Endothelial cell of umbilical vein (primary cell): ENCODE measurements around the gene MCTP1. TPM values are rescaled to one million over a fixed set of nuclear protein-coding genes. Genes with fewer than 3 reads are reported as not detected.

Experiments
- BruUV-seq: library from RNA; stranded (reverse); fragments of 400-500 nt; replicated peaks from 2 replicates; lab custom pipeline; 2021; lab: Mats Ljungman, UMichigan
- CTCF ChIA-PET: fragments of 300-600, 350-600 bp; sonication (Branson Sonifier 250); formaldehyde crosslinking; loops from one replicate; lab custom pipeline; 2021; ENCODE audit warnings: antibody characterized with exemption, inconsistent platforms; lab: Charles Lee
- POLR2A ChIA-PET: fragments of 300-600, 350-600 bp; sonication (Branson Sonifier 250); formaldehyde crosslinking; loops from one replicate; lab custom pipeline; 2021; ENCODE audit warnings: antibody characterized with exemption, inconsistent platforms; lab: Charles Lee
- DNase-seq: peaks from one replicate; pipeline ENCODE4 v3.0.0-alpha.2; 2011; ENCODE audit warnings: low read depth, low spot score
- FAIRE-seq: peaks from 2 replicates; lab custom pipeline; 2011; peaks lifted over from hg19 to GRCh38; lab: Jason Lieb, UNC
- H2AFZ ChIP-seq: 2 replicates; pipeline ENCODE4 v1.6.0; 2012; ENCODE audit warnings: low read depth, low read length, control low read depth, inconsistent platforms
- H3K27ac ChIP-seq: 2 replicates; pipeline ENCODE4 v1.5.1; 2011; ENCODE audit warnings: low read depth, mild to moderate bottlenecking, control low read depth, low read length, moderate library complexity; ENCODE audit not compliant: insufficient read depth
- H3K27me3 ChIP-seq, 2 experiments: 2 replicates each; pipeline versions ENCODE4 v1.6.0 to v1.6.1; 2011; ENCODE audit warnings: low read length in 2 of 2, mixed read lengths in 1 of 2; ENCODE audit not compliant: control insufficient read depth in 2 of 2, insufficient read depth in 2 of 2
- H3K36me3 ChIP-seq, 2 experiments: 2 replicates in 1 of 2; 3 replicates in 1 of 2; pipeline ENCODE4 v1.5.1; 2011; ENCODE audit warnings: low read length in 2 of 2, mild to moderate bottlenecking in 1 of 2, moderate library complexity in 1 of 2; ENCODE audit not compliant: control insufficient read depth in 2 of 2, insufficient read depth in 2 of 2; ENCODE audit errors: extremely low read depth in 1 of 2
- H3K4me1 ChIP-seq: 3 replicates; pipeline ENCODE4 v1.5.1; 2011; ENCODE audit warnings: mild to moderate bottlenecking, low read length; ENCODE audit not compliant: control insufficient read depth, insufficient read depth; ENCODE audit errors: extremely low read depth
- H3K4me2 ChIP-seq: 2 replicates; pipeline ENCODE4 v1.6.1; 2011; ENCODE audit warnings: low read length, control low read depth, mixed read lengths; ENCODE audit not compliant: insufficient read depth
- H3K4me3 ChIP-seq, 3 experiments: fragments of 200-600 bp in 1 of 3; sonication (generic), shearing (Covaris generic) in 1 of 3; replicated peaks in 1 of 3; 2 replicates each; pipeline ENCODE4 v1.5.1; 2011 to 2016; ENCODE audit warnings: control low read depth in 3 of 3, low read length in 3 of 3, mild to moderate bottlenecking in 2 of 3, inconsistent platforms in 1 of 3, low read depth in 1 of 3, moderate library complexity in 1 of 3; ENCODE audit not compliant: insufficient read depth in 1 of 3
- H3K79me2 ChIP-seq: 2 replicates; pipeline ENCODE4 v1.6.0; 2012; ENCODE audit warnings: low read length, inconsistent platforms; ENCODE audit not compliant: control insufficient read depth, insufficient read depth
- H3K9ac ChIP-seq: replicated peaks from 2 replicates; pipeline ENCODE3; 2011; ENCODE audit warnings: low read length, control low read depth; ENCODE audit not compliant: insufficient read depth; ENCODE audit errors: extremely low read depth
- H3K9me1 ChIP-seq: replicated peaks from 3 replicates; pipeline ENCODE4 v1.6.0; 2011; ENCODE audit warnings: mild to moderate bottlenecking, low read length; ENCODE audit not compliant: control insufficient read depth, insufficient read depth; ENCODE audit errors: extremely low read depth
- H3K9me3 ChIP-seq: replicated peaks from 2 replicates; pipeline ENCODE4 v1.5.1; 2012; ENCODE audit warnings: low read length, inconsistent platforms; ENCODE audit not compliant: control insufficient read depth, insufficient read depth
- H4K20me1 ChIP-seq: replicated peaks from 2 replicates; pipeline ENCODE3; 2011; ENCODE audit warnings: mild to moderate bottlenecking, low read length; ENCODE audit not compliant: control insufficient read depth, insufficient read depth; ENCODE audit errors: extremely low read depth
- EZH2 ChIP-seq: IDR thresholded peaks from 2 replicates; pipeline ENCODE4 v1.6.1; 2012; ENCODE audit warnings: borderline replicate concordance, low read depth, mild to moderate bottlenecking, moderate library complexity, low read length, inconsistent platforms; ENCODE audit not compliant: severe bottlenecking
- JUN ChIP-seq: IDR thresholded peaks from 2 replicates; pipeline ENCODE4 v1.6.1; 2011; ENCODE audit warnings: borderline replicate concordance, low read depth; ENCODE audit not compliant: insufficient read length, insufficient read depth
- POLR2A ChIP-seq: IDR thresholded peaks from 2 replicates; pipeline ENCODE4 v1.6.1; 2012; ENCODE audit warnings: low read depth, mild to moderate bottlenecking, control low read depth, low read length
- POLR2AphosphoS5 ChIP-seq: IDR thresholded peaks from 2 replicates; pipeline ENCODE4 v1.6.1; 2012; ENCODE audit warnings: low read depth, mild to moderate bottlenecking, control low read depth, low read length, moderate library complexity; ENCODE audit not compliant: insufficient read depth
- dilution Hi-C: fragments of 300-500 bp; cut with MboI; formaldehyde crosslinking; loops from one replicate; pipeline ENCODE4 v1.15.0; 2019; ENCODE audit warnings: low sequenced_read_pairs; ENCODE audit not compliant: extremely low pct_ligation_motif_present
- intact Hi-C: fragments of 100-400 bp; cut with micrococcal nuclease; formaldehyde crosslinking; loops from one replicate; pipeline ENCODE4 v1.10.0; 2022
- polyA plus RNA-seq, 4 experiments: library from polyadenylated mRNA; depleted of rRNA in 3 of 4; stranded (reverse) in 3 of 4; unstranded in 1 of 4; fragments of >200 nt; gene quantifications; 2 replicates each; pipeline versions ENCODE4 v1.2.1 to v1.2.3, GENCODE V29; 2011 to 2012; ENCODE audit warnings: missing spikeins in 1 of 4
- total RNA-seq: library from RNA; stranded (reverse); gene quantifications from 2 replicates; pipeline ENCODE4 v1.2.3, GENCODE V29; 2021
- TF ChIP-seq, protein P1 (sequence below), 2 donors: IDR thresholded peaks; 1 replicate in 1 of 2; 2 replicates in 1 of 2; pipeline ENCODE4 v1.5.1; 2011; ENCODE audit warnings: low read length in 2 of 2, mild to moderate bottlenecking in 2 of 2, moderate library complexity in 2 of 2, control low read depth in 1 of 2, inconsistent platforms in 1 of 2, low read depth in 1 of 2; ENCODE audit not compliant: insufficient read depth in 1 of 2; ENCODE audit errors: extremely low read depth in 1 of 2

Gene MCTP1
- total and polyA plus RNA-seq, 2 donors (not counting 3 experiments of a cell fraction or from before 2014, with no cell fraction given): 79.3 to 203 TPM

DNA sequence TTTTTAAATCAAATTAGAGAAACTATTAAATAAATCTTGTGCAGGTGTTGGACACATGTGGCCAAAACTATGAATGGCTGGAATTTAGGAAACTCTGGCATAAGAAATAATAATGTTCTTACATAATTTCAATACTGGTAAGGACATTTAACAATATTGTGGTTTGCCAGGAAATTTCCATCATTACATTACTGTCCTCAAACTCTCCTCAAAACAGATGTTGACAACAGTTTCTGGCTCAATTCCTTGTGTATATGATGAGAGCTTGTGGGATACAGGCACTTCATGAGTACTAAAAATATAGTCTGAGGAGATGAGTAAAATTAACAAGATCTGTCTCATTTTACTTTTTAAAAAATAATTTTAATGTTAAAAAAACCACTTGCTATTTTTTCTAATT is 27.9 kb downstream of the MCTP1 start:
- no peak for DNase-seq
- no peaks in the 10 kb centered on the region for H3K9me3 ChIP-seq
- H3K4me3 ChIP-seq: no peak overlapping the region
- no peaks in the 10 kb centered on the region for H3K4me1 ChIP-seq
- no peak overlapping the region for H3K4me2 ChIP-seq
- no peak for FAIRE-seq
- no peaks in the 10 kb centered on the region for H3K9me1 ChIP-seq
- no peak overlapping the region for H3K9ac ChIP-seq
- BruUV-seq: no TSS peak
- H3K27ac ChIP-seq: no peak overlapping the region
- dilution Hi-C loops (no loop called here), intact Hi-C loops (no loop called here)
- ChIA-PET CTCF (interaction anchor here (3.3 kb wide), 1 partner anchor 288 kb away, joined by 25 read pairs; no protein-coding TSS in a partner anchor), POLR2A (no interaction called here)
- no peak overlapping the region for H2AFZ ChIP-seq
- TF ChIP-seq POLR2AphosphoS5 (no peak), POLR2A (no peak), JUN (no peak), EZH2 (no peak)
- TF ChIP-seq, protein P1, sequence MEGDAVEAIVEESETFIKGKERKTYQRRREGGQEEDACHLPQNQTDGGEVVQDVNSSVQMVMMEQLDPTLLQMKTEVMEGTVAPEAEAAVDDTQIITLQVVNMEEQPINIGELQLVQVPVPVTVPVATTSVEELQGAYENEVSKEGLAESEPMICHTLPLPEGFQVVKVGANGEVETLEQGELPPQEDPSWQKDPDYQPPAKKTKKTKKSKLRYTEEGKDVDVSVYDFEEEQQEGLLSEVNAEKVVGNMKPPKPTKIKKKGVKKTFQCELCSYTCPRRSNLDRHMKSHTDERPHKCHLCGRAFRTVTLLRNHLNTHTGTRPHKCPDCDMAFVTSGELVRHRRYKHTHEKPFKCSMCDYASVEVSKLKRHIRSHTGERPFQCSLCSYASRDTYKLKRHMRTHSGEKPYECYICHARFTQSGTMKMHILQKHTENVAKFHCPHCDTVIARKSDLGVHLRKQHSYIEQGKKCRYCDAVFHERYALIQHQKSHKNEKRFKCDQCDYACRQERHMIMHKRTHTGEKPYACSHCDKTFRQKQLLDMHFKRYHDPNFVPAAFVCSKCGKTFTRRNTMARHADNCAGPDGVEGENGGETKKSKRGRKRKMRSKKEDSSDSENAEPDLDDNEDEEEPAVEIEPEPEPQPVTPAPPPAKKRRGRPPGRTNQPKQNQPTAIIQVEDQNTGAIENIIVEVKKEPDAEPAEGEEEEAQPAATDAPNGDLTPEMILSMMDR (IDR thresholded peaks at IDR 0.05; ENCODE audit: extremely low read depth in 1 of 2, insufficient read depth in 1 of 2, low read depth in 1 of 2, low read length in 2 of 2): no peak
- no peaks in the 10 kb centered on the region for H3K36me3 ChIP-seq
- H4K20me1 ChIP-seq: no peaks in the 10 kb centered on the region
- H3K27me3 ChIP-seq: peaks cover 0 to 2% of the 10 kb centered on the region in 2 experiments
- H3K79me2 ChIP-seq: no peaks in the 10 kb centered on the region

DNA sequence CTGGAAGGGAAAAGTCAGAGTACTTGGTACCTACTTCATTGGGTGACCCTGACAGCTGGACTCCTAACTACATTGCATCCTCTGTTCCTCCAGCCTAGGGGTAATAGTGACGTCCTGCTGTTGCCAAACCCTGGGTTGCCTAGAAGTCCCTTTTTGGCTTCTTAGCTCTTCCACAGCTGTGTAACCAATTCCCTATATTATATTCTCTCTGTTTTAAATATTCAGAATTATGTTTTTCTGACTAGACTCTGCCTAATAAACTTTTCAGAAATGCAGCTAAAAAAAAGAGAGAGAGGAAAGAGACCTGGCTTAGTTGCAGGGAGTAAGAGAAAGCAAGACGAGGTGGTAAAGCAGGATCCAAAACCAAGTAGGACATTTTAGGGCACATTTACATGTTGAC is 28.4 kb downstream of the MCTP1 start:
- H3K4me2 ChIP-seq: no peak overlapping the region
- intact Hi-C loops (no loop called here), dilution Hi-C loops (no loop called here)
- ChIA-PET CTCF (interaction anchor here (1.2 to 3.3 kb wide), 2 partner anchors 9 to 288 kb away, joined by 3 to 25 read pairs; no protein-coding TSS in a partner anchor), POLR2A (no interaction called here)
- no peaks in the 10 kb centered on the region for H4K20me1 ChIP-seq
- no peaks in the 10 kb centered on the region for H3K9me3 ChIP-seq
- FAIRE-seq (no peak), DNase-seq (no peak)
- no peaks in the 10 kb centered on the region for H3K4me1 ChIP-seq
- no peaks in the 10 kb centered on the region for H3K9me1 ChIP-seq
- H3K27ac ChIP-seq: no peak overlapping the region
- H3K36me3 ChIP-seq: no peaks in the 10 kb centered on the region
- no peak overlapping the region for H3K9ac ChIP-seq
- H3K4me3 ChIP-seq: no peak overlapping the region
- BruUV-seq: no TSS peak
- no peak overlapping the region for H2AFZ ChIP-seq
- H3K27me3 ChIP-seq: peaks cover 0 to 2% of the 10 kb centered on the region in 2 experiments
- H3K79me2 ChIP-seq: no peaks in the 10 kb centered on the region
- TF ChIP-seq POLR2AphosphoS5: no peak
